ENCODE results near the gene B4GALT3. TPM values are rescaled to one million over a fixed set of nuclear protein-coding genes. Genes with fewer than 3 reads are reported as not detected.

Gene B4GALT3
- total RNA-seq, 1 donor from 2014 or later, result 16.3 TPM

DNA sequence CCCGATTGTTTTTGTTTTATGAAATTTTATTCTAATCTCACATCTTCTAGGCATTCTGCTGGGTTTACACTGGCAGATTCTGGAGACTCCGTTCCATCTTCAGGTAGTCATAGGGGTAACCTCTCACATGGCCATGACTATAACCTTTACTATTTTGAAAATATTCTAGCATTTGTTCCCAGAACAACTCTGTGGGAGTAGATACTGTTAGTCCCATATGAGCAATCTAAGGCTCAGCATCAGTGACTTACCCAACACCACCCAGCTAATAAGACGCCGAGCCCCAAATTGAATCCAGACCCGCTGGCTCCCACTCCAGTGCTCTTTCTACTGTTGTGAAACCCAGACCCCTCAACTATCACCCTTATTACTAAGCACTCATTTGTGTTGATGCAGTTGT lies 11.7 kb upstream of the B4GALT3 start:
- DNase-seq (ENCODE audit: low spot score in 2 of 2) (no peak), FAIRE-seq (no peak)

DNA sequence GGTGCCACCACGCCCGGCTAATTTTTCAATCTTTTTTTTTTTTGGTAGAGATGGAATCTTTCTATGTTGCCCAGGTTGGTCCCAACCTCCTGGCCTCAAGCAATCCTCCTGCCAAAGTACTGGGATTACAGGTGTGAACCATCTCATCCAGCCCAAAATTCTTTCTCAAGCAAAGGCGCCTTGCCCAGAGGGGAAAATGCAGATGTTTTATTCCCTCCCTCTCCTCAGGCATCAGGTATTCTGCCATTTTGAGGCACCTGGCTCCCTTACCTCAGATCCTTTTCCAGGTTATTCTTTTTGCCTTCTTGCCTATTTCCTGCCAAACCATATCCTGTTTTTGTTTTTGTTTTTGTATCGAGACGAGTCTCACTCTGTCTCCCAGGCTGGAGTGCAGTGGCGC lies 11.1 kb upstream of the B4GALT3 start:
- FAIRE-seq (no peak), DNase-seq (ENCODE audit: low spot score in 2 of 2) (no peak)

DNA sequence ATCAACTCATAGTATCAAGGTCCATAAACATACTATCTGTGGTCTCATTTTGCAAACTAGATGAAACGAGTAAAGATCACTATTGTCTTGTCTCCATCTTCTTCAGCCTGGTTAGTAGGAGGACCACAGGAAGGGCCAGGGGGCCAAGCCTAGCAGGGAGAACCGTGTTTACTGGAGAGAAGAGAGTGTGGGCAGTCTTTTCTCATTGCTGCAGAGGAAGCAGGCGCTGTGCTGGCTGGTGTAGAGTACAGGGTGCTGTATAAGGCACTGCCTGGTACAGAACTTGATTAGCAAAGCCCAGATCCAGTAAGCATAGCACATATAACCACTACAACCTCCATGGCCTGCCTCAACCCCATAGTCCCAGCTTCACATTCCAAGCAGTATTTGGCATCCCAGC lies 10.0 kb upstream of the B4GALT3 start:
- FAIRE-seq, result no peak
- no peak for DNase-seq (ENCODE audit: low spot score in 2 of 2)

DNA sequence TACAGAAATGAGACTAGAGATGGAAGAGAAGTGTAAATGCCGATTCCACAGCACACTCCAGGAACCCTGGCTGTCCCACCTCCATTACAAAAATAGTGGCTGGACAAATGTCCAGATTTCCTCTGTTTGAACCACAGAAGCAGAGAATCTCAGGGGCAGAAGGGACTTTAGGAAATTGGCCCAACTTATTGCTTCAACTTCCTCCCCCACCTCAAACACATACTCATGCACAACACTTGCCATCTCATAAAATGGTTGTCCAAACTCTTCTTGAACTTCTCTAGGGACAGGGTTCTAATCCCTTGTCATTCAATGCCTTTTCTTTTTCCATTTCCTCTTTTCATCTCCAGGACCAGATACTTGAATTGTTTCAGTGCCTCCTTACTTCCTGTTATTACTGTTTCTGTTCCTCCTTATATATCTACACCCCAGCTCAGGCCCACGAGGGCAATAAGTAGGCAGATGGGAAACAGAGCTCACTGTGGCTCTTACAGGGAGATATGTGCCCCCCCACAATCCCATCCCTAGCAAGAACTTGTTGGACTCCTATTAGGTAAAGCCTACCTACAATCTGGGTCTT lies 8.5 kb upstream of the B4GALT3 start:
- DNase-seq (ENCODE audit: low spot score in 2 of 2) (no peak), FAIRE-seq (no peak)

DNA sequence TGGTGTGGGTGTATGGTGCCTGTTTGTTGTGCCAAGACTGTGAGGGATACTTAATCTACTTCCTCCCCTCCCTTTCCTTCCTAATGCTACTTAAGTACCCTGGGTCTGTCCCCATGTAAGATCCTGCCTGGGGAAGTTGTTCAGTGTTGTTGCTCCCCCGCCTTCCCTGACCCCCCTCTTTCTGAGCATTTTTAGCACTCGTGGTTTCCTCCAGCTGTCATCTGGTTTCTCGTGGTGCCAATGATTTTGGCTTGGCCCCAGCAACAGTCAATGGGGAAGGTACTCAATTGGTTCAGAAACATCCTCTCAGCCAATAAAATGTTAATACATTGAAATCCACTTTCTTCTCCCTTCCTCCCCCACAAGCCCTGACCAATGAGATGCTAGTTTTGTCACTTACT lies 8.0 kb upstream of the B4GALT3 start:
- DNase-seq (ENCODE audit: low spot score in 2 of 2), result peak in 1 of 2 donors; percentile 59
- FAIRE-seq, result no peak

DNA sequence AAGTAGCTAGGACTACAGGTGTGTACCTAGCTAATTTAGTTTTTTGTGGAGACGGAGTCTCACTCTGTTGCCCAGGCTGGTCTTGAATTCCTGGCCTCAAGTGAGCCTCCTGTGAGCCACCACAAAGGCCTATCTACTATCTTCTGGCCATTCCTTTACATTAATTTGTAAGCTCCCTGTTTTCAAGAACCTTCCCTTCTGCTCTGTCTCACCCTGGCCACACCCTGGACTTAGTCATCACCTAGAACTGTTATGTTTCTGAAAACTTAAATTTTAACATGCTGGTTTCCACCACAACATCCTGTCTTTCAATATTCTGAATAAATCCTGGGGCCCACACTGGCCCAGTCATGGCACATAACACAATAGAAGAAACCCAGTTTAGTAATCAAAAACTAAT lies 4.9 kb upstream of the B4GALT3 start:
- no peak for FAIRE-seq

DNA sequence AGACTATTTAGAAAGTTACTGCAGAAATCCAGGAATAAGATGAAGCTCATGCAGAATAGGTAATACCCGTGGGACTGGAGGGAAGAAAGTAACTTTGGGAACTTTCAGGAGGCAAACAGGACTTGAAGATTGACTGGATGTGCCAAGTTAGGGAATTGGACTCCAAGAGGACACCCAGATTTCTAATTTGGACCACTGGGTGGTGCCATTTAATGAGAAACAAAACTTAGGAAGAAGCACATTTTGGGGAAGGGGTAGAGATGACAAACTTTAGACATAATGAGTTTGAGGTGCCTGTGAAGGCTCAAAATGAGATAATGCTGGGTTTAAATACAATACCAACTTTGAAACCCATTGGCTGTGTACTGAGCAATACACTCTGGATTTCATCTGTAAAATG lies 3.3 kb upstream of the B4GALT3 start:
- FAIRE-seq, result no peak
- no peak for DNase-seq (ENCODE audit: low spot score in 2 of 2)

More for the DNA sequence above, 4.9 kb upstream of the B4GALT3 start:
- DNase-seq (ENCODE audit: low spot score in 2 of 2), result no peak

DNA sequence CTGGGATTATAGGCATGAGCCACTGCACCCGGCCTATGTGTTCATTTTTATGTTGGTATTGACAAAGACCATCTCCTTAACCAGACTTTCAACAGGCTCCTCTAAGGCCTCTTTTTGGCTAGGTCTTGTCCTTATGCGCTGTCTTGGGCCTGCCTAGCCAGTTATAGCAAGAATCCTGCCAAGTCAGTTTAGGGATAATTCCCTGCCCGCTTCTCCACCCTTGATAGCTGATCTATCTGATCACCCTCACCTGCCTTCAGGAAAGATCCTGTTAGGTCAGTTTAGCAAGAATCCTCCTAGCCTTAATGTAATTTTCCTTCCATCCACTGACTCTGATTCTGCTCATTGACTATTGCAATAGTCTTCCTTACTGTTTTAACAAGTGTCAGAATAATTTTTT lies 2.4 kb upstream of the B4GALT3 start:
- no peak for DNase-seq (ENCODE audit: low spot score in 2 of 2)
- FAIRE-seq, result no peak

DNA sequence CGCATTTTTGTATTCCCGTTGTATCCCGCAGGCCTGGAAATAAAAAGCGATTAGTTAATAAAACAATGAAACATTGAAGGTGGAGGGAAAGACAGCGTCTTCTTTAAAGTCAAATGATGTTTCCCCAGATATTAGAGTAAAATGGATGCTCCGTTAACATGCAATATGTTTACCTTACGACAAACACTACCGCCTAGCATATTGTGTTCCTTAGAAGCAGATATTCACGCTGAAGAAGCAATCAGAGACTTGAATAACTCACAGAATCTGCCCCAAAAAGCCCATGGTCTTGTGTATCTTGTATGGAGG lies 583 bp upstream of the B4GALT3 start:
- FAIRE-seq, result no peak

DNA sequence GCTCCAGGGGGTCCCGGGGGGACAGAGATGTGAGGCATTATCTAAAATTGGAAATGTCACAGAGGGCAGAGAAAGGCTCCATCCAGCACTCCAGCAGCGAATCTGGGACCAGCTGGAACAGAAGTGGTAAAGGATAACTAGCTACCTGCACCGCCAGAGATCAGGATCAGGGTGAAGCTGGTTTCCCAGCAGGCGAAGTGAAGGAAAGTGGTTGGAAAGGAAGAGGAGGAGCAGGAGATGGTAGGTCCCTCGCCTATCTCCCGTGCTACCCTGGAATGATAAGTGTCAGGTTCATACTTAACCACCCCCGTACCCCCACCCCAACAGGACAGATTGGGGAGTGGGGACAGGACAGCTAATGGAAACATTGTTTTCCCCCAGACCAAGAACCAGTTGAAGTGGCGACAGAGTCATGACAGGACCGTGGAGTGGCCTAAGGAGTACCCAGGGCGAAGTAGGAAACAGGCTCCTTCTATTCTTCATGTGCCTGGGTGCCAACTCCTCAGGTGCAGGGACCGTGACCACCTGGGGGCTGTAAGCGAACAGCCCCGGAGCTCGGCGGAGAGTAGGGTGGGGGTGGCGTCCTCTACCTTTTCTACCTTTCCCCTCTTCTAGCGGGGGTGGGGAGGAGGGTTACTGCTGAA lies 717 bp downstream of the B4GALT3 start:
- FAIRE-seq (no peak), DNase-seq (ENCODE audit: low spot score in 2 of 2) (no peak)

More for the DNA sequence above, 583 bp upstream of the B4GALT3 start:
- DNase-seq (ENCODE audit: low spot score in 2 of 2), result no peak

DNA sequence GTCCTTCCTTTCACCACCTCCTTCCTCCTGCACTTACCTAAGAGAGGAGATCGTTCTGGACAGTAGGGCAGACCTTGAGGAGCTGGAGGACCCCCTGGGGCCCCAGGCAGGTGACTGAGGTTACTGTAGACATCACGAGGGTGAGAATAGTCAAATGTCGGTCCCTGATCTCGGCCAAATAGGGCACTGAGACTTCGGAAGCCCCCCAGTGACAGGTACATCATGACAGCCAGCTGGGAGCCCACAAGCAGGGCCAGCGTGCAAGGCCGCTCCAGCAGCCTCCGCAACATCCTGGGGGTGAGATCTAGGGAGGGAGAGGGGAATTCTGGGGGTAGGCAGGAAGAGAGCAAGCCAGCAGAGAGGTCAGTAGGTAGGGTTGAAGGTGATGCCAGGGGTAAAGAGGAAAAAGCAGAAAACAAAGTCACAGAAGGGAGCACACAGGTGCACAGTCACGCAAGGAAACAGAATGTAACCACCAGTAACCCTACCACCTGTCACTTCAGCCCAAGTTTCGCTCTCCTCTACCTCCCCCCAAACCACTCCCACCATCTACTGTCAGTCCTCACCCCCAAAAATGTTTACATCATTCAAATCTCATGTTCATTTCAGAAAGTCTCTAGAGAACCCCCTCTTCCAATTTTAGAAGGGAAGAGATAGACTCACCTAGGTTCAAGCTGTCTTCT lies 1.4 kb downstream of the B4GALT3 start:
- DNase-seq (ENCODE audit: low spot score in 2 of 2) (no peak), FAIRE-seq (no peak)

DNA sequence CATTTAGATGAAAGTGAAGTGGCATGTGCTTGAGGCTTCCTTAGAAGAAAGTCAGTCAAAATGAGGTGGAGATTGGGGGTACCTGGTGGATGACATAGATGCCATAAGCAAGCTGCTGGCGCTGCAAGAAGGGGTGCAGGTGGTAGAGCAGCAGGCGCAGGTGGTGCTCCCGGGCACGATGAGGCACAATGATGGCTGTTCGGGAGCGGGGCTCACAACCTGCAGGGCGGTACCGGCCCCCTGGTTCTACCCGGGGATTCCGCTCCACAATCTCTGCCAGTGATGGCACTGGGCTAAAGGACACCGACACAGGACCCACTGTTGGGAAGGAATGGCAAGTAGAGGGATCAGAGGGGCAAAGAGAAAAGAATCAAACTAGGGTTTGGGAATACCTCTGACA lies 2.4 kb downstream of the B4GALT3 start:
- FAIRE-seq (no peak), DNase-seq (ENCODE audit: low spot score in 2 of 2) (no peak)

DNA sequence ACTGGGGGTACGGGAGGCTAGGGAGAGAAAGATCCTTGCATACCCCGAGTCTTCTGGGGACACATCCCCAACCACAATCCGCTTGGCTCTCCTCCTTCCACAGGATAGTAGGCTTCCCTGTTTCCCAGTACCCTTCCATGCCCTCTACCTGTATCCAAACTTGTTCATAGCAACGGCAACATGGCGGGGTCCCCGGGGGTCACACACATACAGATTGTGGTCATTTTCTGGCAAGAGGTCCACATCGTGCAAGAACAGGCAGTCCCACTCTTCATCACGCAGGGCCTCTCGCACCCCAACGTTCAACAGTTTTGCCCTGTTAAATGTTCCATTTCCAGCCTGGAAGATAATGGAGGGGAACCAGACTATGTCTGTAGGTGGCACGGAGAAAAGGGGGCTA lies 3.6 kb downstream of the B4GALT3 start:
- FAIRE-seq, result no peak

DNA sequence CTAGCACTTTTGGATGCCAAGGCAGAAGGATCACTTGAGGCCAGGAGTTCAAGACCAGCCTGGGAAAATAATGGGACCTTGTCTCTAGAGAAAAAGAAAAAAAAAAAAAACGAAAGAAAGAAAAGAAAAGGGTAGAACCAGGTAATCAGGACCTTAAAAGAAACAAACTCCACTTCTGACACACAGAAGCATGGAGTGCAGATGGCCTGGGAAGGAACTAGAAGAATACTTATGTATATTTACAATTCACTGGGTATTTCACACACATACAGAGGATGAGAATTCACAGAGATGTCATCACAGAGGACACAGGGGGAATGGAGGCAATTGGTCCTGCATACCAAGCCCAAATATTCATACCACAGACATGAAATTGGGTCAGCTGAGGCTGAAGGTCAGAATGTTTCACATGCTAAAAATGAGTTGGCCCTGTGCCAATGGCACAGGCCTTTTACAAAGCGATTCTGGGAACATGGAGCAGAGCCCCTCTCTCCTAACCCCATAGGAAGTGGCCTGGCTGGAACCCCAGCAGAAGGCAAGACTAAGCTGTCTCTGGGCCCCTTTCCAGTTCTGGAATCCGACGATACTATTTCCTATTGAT lies 4.4 kb downstream of the B4GALT3 start:
- FAIRE-seq, result no peak

More for the DNA sequence above, 3.6 kb downstream of the B4GALT3 start:
- no peak for DNase-seq (ENCODE audit: low spot score in 2 of 2)

DNA sequence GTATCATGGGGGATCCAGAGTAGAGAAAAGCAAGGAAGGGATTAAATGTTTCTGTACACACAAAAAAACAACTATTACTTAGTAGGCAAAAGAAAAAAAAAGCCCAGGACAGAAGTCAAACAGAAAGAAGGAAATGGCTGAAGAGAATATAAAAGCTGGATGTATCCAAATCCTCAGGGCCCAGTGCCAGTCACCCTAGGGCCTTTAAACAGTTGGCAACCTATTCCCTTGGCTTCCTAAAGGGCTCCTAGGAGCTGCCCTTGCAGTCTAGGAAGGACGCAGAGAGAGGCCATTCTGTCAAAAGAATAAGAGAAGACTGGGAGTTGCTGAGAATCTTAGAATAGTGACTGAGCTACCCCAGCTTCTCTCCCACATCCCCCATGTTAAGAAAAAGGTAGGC lies 5.0 kb downstream of the B4GALT3 start:
- FAIRE-seq, result no peak
- DNase-seq (ENCODE audit: low spot score in 2 of 2), result no peak

More for the DNA sequence above, 4.4 kb downstream of the B4GALT3 start:
- DNase-seq (ENCODE audit: low spot score in 2 of 2), result no peak

DNA sequence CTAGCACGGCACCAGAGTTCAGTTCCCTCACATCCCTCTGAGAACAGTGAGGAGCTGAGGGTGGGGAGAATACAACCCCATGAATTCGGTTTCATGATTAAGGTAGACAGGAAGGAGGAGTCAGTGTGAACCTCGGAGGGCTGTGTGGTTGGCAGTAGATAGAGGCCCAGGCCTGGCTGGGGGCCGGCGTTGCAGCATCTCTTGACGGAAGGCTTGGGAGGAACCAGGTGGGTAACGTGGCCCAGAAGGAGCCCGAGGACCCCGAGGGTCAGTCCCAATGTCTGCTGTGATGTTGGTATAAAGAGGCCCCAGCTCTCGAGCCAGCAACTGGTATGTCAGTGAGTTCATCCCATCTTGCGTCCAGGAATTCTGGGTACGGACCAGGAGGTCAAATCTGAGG lies 5.6 kb downstream of the B4GALT3 start:
- DNase-seq (ENCODE audit: low spot score in 2 of 2) (no peak), FAIRE-seq (no peak)

DNA sequence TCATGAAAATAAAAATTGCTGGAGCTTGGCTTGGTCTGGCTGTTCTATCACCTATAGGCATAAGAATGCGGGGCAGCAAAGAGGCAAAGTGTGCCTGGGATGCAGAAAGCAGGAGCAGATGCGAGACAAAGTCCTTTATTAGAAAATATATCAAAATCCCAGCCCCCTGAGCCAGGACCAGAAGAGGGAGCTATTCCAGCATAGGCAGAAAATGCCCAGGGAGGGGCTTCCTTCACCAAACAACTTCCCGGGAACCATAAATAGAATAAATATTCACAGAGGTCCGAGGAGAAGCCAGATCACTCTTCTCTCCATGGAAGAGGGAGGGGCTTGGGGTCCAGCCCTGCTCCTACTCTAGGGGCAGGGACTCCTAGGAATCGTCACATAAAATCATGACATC lies 6.1 kb downstream of the B4GALT3 start:
- no peak for DNase-seq (ENCODE audit: low spot score in 2 of 2)
- FAIRE-seq, result no peak

DNA sequence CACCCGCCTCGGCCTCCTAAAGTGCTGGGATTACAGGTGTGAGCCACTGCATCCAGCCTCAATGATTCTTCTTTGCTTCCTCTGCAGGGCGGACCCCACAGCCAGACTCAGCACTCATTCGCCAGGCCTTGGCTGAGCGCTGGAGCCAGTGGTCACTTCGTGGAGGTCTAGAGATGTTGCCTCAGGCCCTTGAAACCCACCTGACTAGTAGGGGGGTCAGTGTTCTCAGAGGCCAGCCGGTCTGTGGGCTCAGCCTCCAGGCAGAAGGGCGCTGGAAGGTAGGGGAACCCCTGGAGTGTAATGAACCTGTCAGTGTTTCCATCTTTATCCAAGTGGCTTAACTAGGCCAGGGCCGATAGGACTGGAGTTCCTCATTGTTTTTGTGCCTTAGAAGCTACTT lies 8.4 kb downstream of the B4GALT3 start:
- no peak for DNase-seq (ENCODE audit: low spot score in 2 of 2)
- FAIRE-seq, result no peak

DNA sequence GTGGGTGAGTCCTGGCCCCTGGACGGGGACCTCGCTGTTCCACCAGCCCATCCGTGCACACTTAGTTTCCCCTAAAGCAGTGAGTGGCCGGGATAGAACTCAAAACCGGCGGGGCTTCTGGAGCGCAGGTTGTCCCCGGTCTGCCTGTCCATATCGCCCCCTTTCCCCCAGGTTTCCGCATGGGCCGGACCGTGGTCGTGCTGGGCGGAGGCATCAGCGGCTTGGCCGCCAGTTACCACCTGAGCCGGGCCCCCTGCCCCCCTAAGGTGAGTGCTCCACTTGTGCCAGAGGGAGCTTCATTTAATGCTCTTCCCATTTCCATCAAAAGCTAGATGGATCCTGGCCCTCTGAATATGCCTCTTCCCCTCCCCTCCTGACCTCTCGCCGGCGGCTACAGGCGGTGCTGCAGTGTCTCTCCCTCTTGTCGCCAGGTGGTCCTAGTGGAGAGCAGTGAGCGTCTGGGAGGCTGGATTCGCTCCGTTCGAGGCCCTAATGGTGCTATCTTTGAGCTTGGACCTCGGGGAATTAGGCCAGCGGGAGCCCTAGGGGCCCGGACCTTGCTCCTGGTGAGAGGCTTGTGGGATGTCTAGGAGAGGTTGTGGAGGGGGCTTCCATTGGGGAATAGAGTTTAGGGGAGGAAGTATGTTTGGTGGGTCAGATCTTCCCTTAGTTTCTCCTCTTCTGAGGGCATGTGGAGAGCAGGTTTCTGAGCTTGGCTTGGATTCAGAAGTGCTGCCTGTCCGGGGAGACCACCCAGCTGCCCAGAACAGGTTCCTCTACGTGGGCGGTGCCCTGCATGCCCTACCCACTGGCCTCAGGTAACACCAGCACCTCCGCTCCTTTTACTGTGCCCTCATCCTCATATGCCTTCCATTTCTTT lies 10.4 kb downstream of the B4GALT3 start:
- DNase-seq (ENCODE audit: low spot score in 2 of 2), result no peak
- no peak for FAIRE-seq

DNA sequence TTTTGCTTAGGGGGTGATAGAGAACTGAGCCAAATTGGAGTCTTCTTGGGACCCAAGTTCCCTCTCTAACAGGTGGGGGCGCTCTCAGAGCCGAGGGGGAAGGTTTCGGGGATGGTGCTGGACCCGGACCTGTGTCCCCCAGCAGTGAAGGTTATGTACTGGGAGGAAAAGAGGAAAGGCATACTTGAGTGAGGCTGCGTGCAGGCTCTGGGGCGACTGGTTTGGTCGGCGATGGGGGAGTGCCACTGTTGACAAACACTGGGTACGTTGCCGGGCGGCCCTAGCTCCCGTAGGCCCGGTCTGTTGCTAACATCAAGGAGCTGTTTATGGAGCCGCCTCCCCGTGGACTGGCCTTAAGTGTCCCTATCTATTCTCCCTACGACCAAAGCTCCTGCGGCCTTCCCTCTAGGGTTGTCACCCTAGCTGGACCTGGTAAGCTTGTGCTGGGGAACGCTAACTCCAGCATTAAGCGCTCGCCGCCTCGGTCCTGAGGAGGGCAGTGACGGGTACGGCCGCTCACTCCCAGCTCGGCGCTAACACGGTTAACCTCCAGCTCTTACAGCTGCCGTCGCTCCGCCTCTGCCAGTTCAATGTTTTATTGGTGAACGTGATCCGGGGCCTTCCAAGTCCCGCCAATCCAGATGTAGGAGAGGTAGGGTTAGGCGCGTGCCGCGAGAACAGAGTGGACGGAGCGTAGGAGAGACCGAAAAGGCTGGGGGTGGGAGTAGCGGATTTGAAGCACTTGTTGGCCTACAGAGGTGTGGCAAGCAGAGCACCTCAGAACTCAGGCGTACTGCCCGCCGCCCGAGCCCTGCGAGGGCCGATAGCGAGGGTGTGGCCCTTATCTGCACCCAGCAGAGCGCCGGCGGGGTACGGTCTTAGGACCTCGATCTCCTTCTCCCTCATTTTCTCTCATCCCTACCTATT lies 11.3 kb downstream of the B4GALT3 start, which contains the start of gene PPOX:
PPOX (plus strand) TSS at position 685 of the 927 bp plus-strand sequence. CDS start 422 bp downstream, outside the sequence.
- FAIRE-seq (peak; percentile 19), DNase-seq (ENCODE audit: low spot score in 2 of 2) (peak; percentile 85 to 92)

Data from frontal cortex (tissue), 4 donors.